GM23338 (cell line): Measurements from ENCODE around the gene PGAP3. TPM values are rescaled to one million over a fixed set of nuclear protein-coding genes. Genes with fewer than 3 reads are reported as not detected.
A peak's percentile ranks its signal among the peaks of the same experiment; 100 is the strongest.

ENCODE experiments used
- ATAC-seq: fragments of 200-7000 bp; cut with Tn5 transposase; 3 replicates; pipeline ENCODE4 v1.9.1; 2020
- DNase-seq: peaks from one replicate; pipeline ENCODE4 v3.0.0-alpha.2; 2015; ENCODE audit warnings: low spot score
- H2AFZ ChIP-seq: fragments of 200-600 bp; sonication (generic); 2 replicates; pipeline ENCODE4 v1.8.0; 2016; ENCODE audit warnings: antibody characterized with exemption, mild to moderate bottlenecking, moderate library complexity
- H3F3A ChIP-seq: fragments of 200-600 bp; sonication (generic); replicated peaks from 2 replicates; pipeline ENCODE4 v1.8.0; 2017; ENCODE audit warnings: antibody characterized with exemption, mixed run types, low read depth
- H3K27ac ChIP-seq: fragments of 200-600 bp; sonication (generic); 2 replicates; pipeline ENCODE4 v1.6.1; 2016; ENCODE audit warnings: low read depth
- H3K27me3 ChIP-seq: fragments of 200-600 bp; sonication (generic); 2 replicates; pipeline ENCODE4 v1.8.0; 2016; ENCODE audit warnings: mild to moderate bottlenecking, mixed run types, moderate library complexity; ENCODE audit not compliant: insufficient read depth
- H3K36me3 ChIP-seq: fragments of 200-600 bp; sonication (generic); 2 replicates; pipeline ENCODE4 v1.8.0; 2016; ENCODE audit warnings: mild to moderate bottlenecking; ENCODE audit not compliant: insufficient read depth
- H3K4me1 ChIP-seq: fragments of 200-600 bp; sonication (generic); 2 replicates; pipeline ENCODE4 v1.8.0; 2016; ENCODE audit warnings: mild to moderate bottlenecking, moderate library complexity; ENCODE audit not compliant: insufficient read depth
- H3K4me2 ChIP-seq: fragments of 200-600 bp; sonication (generic); 2 replicates; pipeline ENCODE4 v1.7.1; 2017; ENCODE audit warnings: mixed run types
- H3K4me3 ChIP-seq: fragments of 200-600 bp; sonication (generic); 2 replicates; pipeline ENCODE4 v1.6.1; 2016; ENCODE audit warnings: mixed run types
- H3K79me2 ChIP-seq: fragments of 200-600 bp; sonication (generic); replicated peaks from 2 replicates; pipeline ENCODE4 v1.8.0; 2017; ENCODE audit warnings: mild to moderate bottlenecking; ENCODE audit not compliant: insufficient read depth
- H3K9me2 ChIP-seq: fragments of 200-600 bp; sonication (generic); 2 replicates; pipeline ENCODE4 v1.8.0; 2017; ENCODE audit not compliant: insufficient read depth
- H4K20me1 ChIP-seq: fragments of 200-600 bp; sonication (generic); replicated peaks from 2 replicates; pipeline ENCODE4 v1.8.0; 2017; ENCODE audit warnings: mild to moderate bottlenecking; ENCODE audit not compliant: insufficient read depth
- H3K27ac Mint-ChIP-seq: 2 replicates; pipeline ENCODE4 v1.8.0; 2020; ENCODE audit warnings: inconsistent platforms, mild to moderate bottlenecking, moderate library complexity, mixed read lengths
- H3K27me3 Mint-ChIP-seq: 3 replicates; pipeline ENCODE4 v1.8.0; 2022; ENCODE audit warnings: low read depth, mild to moderate bottlenecking, moderate library complexity, mixed read lengths, inconsistent platforms; ENCODE audit not compliant: insufficient read depth, poor library complexity
- H3K36me3 Mint-ChIP-seq: 3 replicates; pipeline ENCODE4 v1.8.0; 2021; ENCODE audit warnings: low read depth, mild to moderate bottlenecking, inconsistent platforms, moderate library complexity, mixed read lengths
- H3K4me1 Mint-ChIP-seq: 3 replicates; pipeline ENCODE4 v1.8.0; 2020; ENCODE audit warnings: mild to moderate bottlenecking, inconsistent platforms, mixed read lengths
- H3K4me3 Mint-ChIP-seq: 3 replicates; pipeline ENCODE4 v1.8.0; 2021; ENCODE audit warnings: moderate library complexity, mild to moderate bottlenecking, inconsistent platforms, mixed read lengths
- H3K9me3 Mint-ChIP-seq: 3 replicates; pipeline ENCODE4 v1.8.0; 2020; ENCODE audit warnings: moderate library complexity, mild to moderate bottlenecking, inconsistent platforms, mixed read lengths
- CTCF ChIP-seq, 2 experiments: fragments of 200-600 bp in 1 of 2; sonication (generic) in 1 of 2; conservative IDR thresholded peaks; 2 replicates each; pipeline versions ENCODE4 v1.5.1 to v1.6.1; 2016 to 2017; ENCODE audit warnings: antibody characterized with exemption in 2 of 2, low read depth in 2 of 2, mild to moderate bottlenecking in 2 of 2, moderate library complexity in 1 of 2
- EZH2 ChIP-seq: fragments of 200-600 bp; sonication (generic); IDR thresholded peaks from one replicate; pipeline ENCODE4 v1.8.0; 2017; ENCODE audit warnings: antibody characterized with exemption, mild to moderate bottlenecking, low read depth; ENCODE audit not compliant: unreplicated experiment
- EZH2phosphoT487 ChIP-seq: fragments of 200-600 bp; sonication (generic); IDR thresholded peaks from one replicate; pipeline ENCODE4 v1.8.1; 2018; ENCODE audit warnings: antibody characterized with exemption; ENCODE audit not compliant: unreplicated experiment
- JUNB ChIP-seq: IDR thresholded peaks from one replicate; pipeline ENCODE4 v1.6.1; 2016; ENCODE audit warnings: antibody characterized with exemption; ENCODE audit not compliant: unreplicated experiment
- NANOG ChIP-seq: IDR thresholded peaks from 2 replicates; pipeline ENCODE4 v1.6.1; 2016; ENCODE audit warnings: antibody characterized with exemption, borderline replicate concordance
- REST ChIP-seq: IDR thresholded peaks from one replicate; pipeline ENCODE4 v1.6.1; 2018; ENCODE audit warnings: antibody characterized with exemption; ENCODE audit not compliant: unreplicated experiment
- polyA plus RNA-seq: library from polyadenylated mRNA; unstranded; fragments of >200 nt; fragmentation: Nextera tagmentation; extraction: Ambion mirVana; gene quantifications from 2 replicates; pipeline ENCODE4 v1.2.1, GENCODE V29; 2016
- total RNA-seq: library from RNA; depleted of rRNA; stranded (reverse); fragments of >200 nt; shearing (Covaris generic); gene quantifications from 2 replicates; pipeline ENCODE4 v1.2.3, GENCODE V29; 2014

PGAP3 gene
- total and polyA plus RNA-seq, 2 experiments from 2014 or later, result 7.0 to 10.7 TPM

- Histone ChIP-seq H3K4me2 (no peak overlapping the region), H3K27me3 (no peaks in the 10 kb centered on the region), H3K27ac (peak overlapping the region; percentile 50; the same call in 1 of the 2 replicates), H3K36me3 (no peaks in the 10 kb centered on the region), H3F3A (no peaks in the 10 kb centered on the region), H3K4me3 (no peak overlapping the region), H4K20me1 (no peaks in the 10 kb centered on the region), H3K79me2 (no peaks in the 10 kb centered on the region), H3K4me1 (0 out of 2 replicates have a peak, but pooled peaks cover 5% of the 10 kb centered on the region), H2AFZ (no peak overlapping the region), H3K9me2 (no peaks in the 10 kb centered on the region)
- no peak for ATAC-seq
- Mint-ChIP-seq H3K4me3 (no peak overlapping the region), H3K27me3 (peaks cover 31% of the 10 kb centered on the region), H3K27ac (no peak overlapping the region; the same call in 1 of the 2 replicates), H3K9me3 (no peaks in the 10 kb centered on the region), H3K4me1 (peaks cover 30% of the 10 kb centered on the region), H3K36me3 (peaks cover 11% of the 10 kb centered on the region; the same call in 2 of the 3 replicates)
- TF ChIP-seq CTCF (conservative IDR thresholded peaks at IDR 0.05; ENCODE audit: low read depth in 2 of 2) (no peak), EZH2phosphoT487 (no peak)
- DNase-seq, result no peak
Observed at GRCh38 chr17:39675390-39676082, 12.3 kb downstream of the PGAP3 start.

- ATAC-seq, result peak; percentile 45
- H3K36me3 Mint-ChIP-seq, result peaks cover 5% of the 10 kb centered on the region; the same call in 1 of the 3 replicates
- DNase-seq, result no peak
- TF ChIP-seq NANOG, result no peak
- TF ChIP-seq CTCF (conservative IDR thresholded peaks at IDR 0.05; ENCODE audit: low read depth in 2 of 2), result no peak
- no peak for TF ChIP-seq REST
- no peak for TF ChIP-seq EZH2
- TF ChIP-seq EZH2phosphoT487, result no peak
- no peak for TF ChIP-seq JUNB
Observed at GRCh38 chr17:39674702-39675389, 13.0 kb downstream of the PGAP3 start.

More at GRCh38 chr17:39674702-39675389, 13.0 kb downstream of the PGAP3 start:
- no peak overlapping the region for H3K4me3 ChIP-seq
- no peaks in the 10 kb centered on the region for H3K36me3 ChIP-seq
- no peaks in the 10 kb centered on the region for H4K20me1 ChIP-seq
- H3K4me1 Mint-ChIP-seq, result peaks cover 30% of the 10 kb centered on the region
- no peak overlapping the region for H3K27ac Mint-ChIP-seq
- H3F3A ChIP-seq, result no peaks in the 10 kb centered on the region
- H3K4me1 ChIP-seq, result 0 out of 2 replicates have a peak, but pooled peaks cover 5% of the 10 kb centered on the region
- H3K9me2 ChIP-seq, result no peaks in the 10 kb centered on the region
- H3K79me2 ChIP-seq, result no peaks in the 10 kb centered on the region
- H3K27me3 ChIP-seq, result no peaks in the 10 kb centered on the region
- H3K4me3 Mint-ChIP-seq, result no peak overlapping the region
- no peak overlapping the region for H3K4me2 ChIP-seq
- H3K27ac ChIP-seq, result peak overlapping the region; percentile 50; the same call in 1 of the 2 replicates
- H3K9me3 Mint-ChIP-seq, result no peaks in the 10 kb centered on the region
- peaks cover 35% of the 10 kb centered on the region for H3K27me3 Mint-ChIP-seq
- no peak overlapping the region for H2AFZ ChIP-seq
